Hepatocyte (in vitro differentiated cells): ENCODE data around the gene CPNE2. TPM values are rescaled to one million over a fixed set of nuclear protein-coding genes. Genes with fewer than 3 reads are reported as not detected.
A peak's percentile ranks its signal among the peaks of the same experiment; 100 is the strongest.

ENCODE experiments used
- DNase-seq: peaks from one replicate; pipeline ENCODE4 v3.0.0-alpha.2; 2016; ENCODE audit warnings: low spot score
- H2AFZ ChIP-seq: fragments of 200-600 bp; sonication (generic); 2 replicates; pipeline ENCODE4 v1.6.0; 2016; ENCODE audit warnings: antibody characterized with exemption, mild to moderate bottlenecking
- H3K27ac ChIP-seq: fragments of 200-600 bp; sonication (generic); 2 replicates; pipeline ENCODE4 v1.5.1; 2016; ENCODE audit warnings: mild to moderate bottlenecking
- H3K27me3 ChIP-seq: fragments of 200-600 bp; sonication (generic); 2 replicates; pipeline ENCODE4 v1.6.1; 2016
- H3K36me3 ChIP-seq: fragments of 200-600 bp; sonication (generic); replicated peaks from 2 replicates; pipeline ENCODE4 v1.5.1; 2016; ENCODE audit warnings: low read depth; ENCODE audit not compliant: insufficient read depth
- H3K4me1 ChIP-seq: fragments of 200-600 bp; sonication (generic); 2 replicates; pipeline ENCODE4 v1.5.1; 2016; ENCODE audit warnings: mild to moderate bottlenecking, moderate library complexity; ENCODE audit not compliant: insufficient read depth
- H3K4me2 ChIP-seq: fragments of 200-600 bp; sonication (generic); 2 replicates; pipeline ENCODE4 v1.6.0; 2016
- H3K4me3 ChIP-seq: fragments of 200-600 bp; sonication (generic); 2 replicates; pipeline ENCODE4 v1.5.1; 2016; ENCODE audit warnings: mild to moderate bottlenecking
- H3K79me2 ChIP-seq: fragments of 200-600 bp; sonication (generic); 2 replicates; pipeline ENCODE4 v1.6.0; 2017; ENCODE audit warnings: mild to moderate bottlenecking
- H3K9me2 ChIP-seq: fragments of 200-600 bp; sonication (generic); replicated peaks from 2 replicates; pipeline ENCODE4 v1.6.0; 2017; ENCODE audit warnings: mild to moderate bottlenecking; ENCODE audit not compliant: insufficient read depth
- H3K9me3 ChIP-seq: fragments of 200-600 bp; sonication (generic); 2 replicates; pipeline ENCODE4 v1.5.1; 2016; ENCODE audit warnings: low read depth, mild to moderate bottlenecking
- H4K20me1 ChIP-seq: fragments of 200-600 bp; sonication (generic); 2 replicates; pipeline ENCODE4 v1.6.0; 2016; ENCODE audit warnings: mild to moderate bottlenecking; ENCODE audit not compliant: insufficient read depth, poor library complexity, severe bottlenecking
- CTCF ChIP-seq: fragments of 200-600 bp; sonication (generic); IDR thresholded peaks from 2 replicates; pipeline ENCODE4 v1.5.1; 2016; ENCODE audit warnings: antibody characterized with exemption, mild to moderate bottlenecking; ENCODE audit not compliant: poor library complexity
- EZH2 ChIP-seq: fragments of 200-600 bp; sonication (generic); IDR thresholded peaks from 2 replicates; pipeline ENCODE4 v1.6.1; 2016; ENCODE audit warnings: antibody characterized with exemption, mild to moderate bottlenecking, borderline replicate concordance
- EZH2phosphoT487 ChIP-seq: fragments of 200-600 bp; sonication (generic); IDR thresholded peaks from one replicate; pipeline ENCODE4 v1.6.1; 2018; ENCODE audit warnings: antibody characterized with exemption, mild to moderate bottlenecking, low read depth, moderate library complexity; ENCODE audit not compliant: unreplicated experiment, severe bottlenecking
- WGBS: methylation state at CpG from one replicate; pipeline ENCODE4 v1.1.6; 2016; ENCODE audit warnings: low lambda C conversion rate; ENCODE audit errors: missing lambda C conversion rate; 5-methylcytosine and 5-hydroxymethylcytosine counted together
- polyA plus RNA-seq: library from polyadenylated mRNA; unstranded; fragments of >200 nt; fragmentation: Nextera tagmentation; extraction: Ambion mirVana; gene quantifications from 2 replicates; pipeline ENCODE4 v1.2.1, GENCODE V29; 2016
- total RNA-seq: library from RNA; depleted of rRNA; stranded (reverse); fragments of >200 nt; gene quantifications from 2 replicates; pipeline ENCODE4 v1.2.3, GENCODE V29; 2014

CPNE2 gene
- total and polyA plus RNA-seq, 2 experiments from 2014 or later, result 15.6 to 22.3 TPM

- WGBS, result 91% methylated on average over 7 of the region's 7 CpGs
- no peak overlapping the region for H3K4me2 ChIP-seq
- H3K9me3 ChIP-seq, result no peaks in the 10 kb centered on the region
- no peak overlapping the region for H3K27ac ChIP-seq
- H2AFZ ChIP-seq, result no peak overlapping the region
- H3K4me3 ChIP-seq, result no peak overlapping the region
- DNase-seq, result no peak
- H3K9me2 ChIP-seq, result no peaks in the 10 kb centered on the region
- H3K79me2 ChIP-seq, result no peaks in the 10 kb centered on the region
- H3K27me3 ChIP-seq, result no peaks in the 10 kb centered on the region
- TF ChIP-seq CTCF (no peak), EZH2phosphoT487 (no peak), EZH2 (no peak)
- H4K20me1 ChIP-seq, result no peaks in the 10 kb centered on the region
- no peaks in the 10 kb centered on the region for H3K36me3 ChIP-seq
- no peaks in the 10 kb centered on the region for H3K4me1 ChIP-seq
These were observed 74.6 kb downstream of the CPNE2 start for GRCh38 chr16:57166951-57167350.

- Histone ChIP-seq H3K9me3 (no peaks in the 10 kb centered on the region), H3K36me3 (no peaks in the 10 kb centered on the region), H3K27ac (no peak overlapping the region), H3K9me2 (no peaks in the 10 kb centered on the region), H3K4me3 (no peak overlapping the region), H3K79me2 (no peaks in the 10 kb centered on the region), H3K4me1 (no peaks in the 10 kb centered on the region), H2AFZ (no peak overlapping the region), H3K4me2 (no peak overlapping the region), H4K20me1 (no peaks in the 10 kb centered on the region), H3K27me3 (no peaks in the 10 kb centered on the region)
- WGBS, result 66% methylated on average over 3 of the region's 3 CpGs
- no peak for TF ChIP-seq CTCF
- no peak for TF ChIP-seq EZH2
- TF ChIP-seq EZH2phosphoT487, result no peak
- DNase-seq, result no peak
These were observed 75.2 kb downstream of the CPNE2 start for GRCh38 chr16:57167538-57167937.

DNA sequence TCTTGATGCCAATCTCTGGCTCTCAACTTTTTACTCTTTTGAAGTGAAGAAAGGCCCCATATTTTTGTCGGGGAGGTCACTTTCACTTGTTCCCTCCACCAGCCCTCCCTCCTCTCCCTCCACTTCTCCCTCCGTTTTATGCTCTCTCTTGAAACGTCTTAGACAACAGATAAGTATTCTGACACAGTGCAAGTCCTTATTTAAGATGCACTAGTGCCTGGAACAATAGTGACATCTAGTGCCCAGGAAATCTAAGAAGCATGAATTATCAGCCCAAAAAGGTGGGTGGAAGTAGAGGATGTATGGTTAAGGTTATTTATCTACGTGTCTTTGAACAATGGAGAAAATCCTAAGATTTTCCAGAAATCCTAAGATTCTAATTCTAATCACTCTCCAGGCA is 75.6 kb downstream of the CPNE2 start:
- TF ChIP-seq EZH2, result no peak
- peak; percentile 76 for TF ChIP-seq CTCF
- Histone ChIP-seq H3K4me3 (no peak overlapping the region), H3K27ac (no peak overlapping the region), H3K79me2 (no peaks in the 10 kb centered on the region), H3K9me2 (no peaks in the 10 kb centered on the region), H2AFZ (no peak overlapping the region), H3K4me2 (no peak overlapping the region), H3K4me1 (no peaks in the 10 kb centered on the region), H4K20me1 (no peaks in the 10 kb centered on the region), H3K36me3 (no peaks in the 10 kb centered on the region), H3K9me3 (no peaks in the 10 kb centered on the region), H3K27me3 (no peaks in the 10 kb centered on the region)
- 29% methylated on average over 4 of the region's 4 CpGs for WGBS
- peak; percentile 66 for DNase-seq

- TF ChIP-seq EZH2, result no peak
- no peak for TF ChIP-seq EZH2phosphoT487
- no peak for TF ChIP-seq CTCF
- no peaks in the 10 kb centered on the region for H3K36me3 ChIP-seq
- H3K4me1 ChIP-seq, result no peaks in the 10 kb centered on the region
- peak overlapping the region; percentile 36 for H3K27ac ChIP-seq
- no peak overlapping the region for H3K4me3 ChIP-seq
- no peaks in the 10 kb centered on the region for H3K9me2 ChIP-seq
- no peaks in the 10 kb centered on the region for H3K79me2 ChIP-seq
- H3K27me3 ChIP-seq, result no peaks in the 10 kb centered on the region
- no peak for DNase-seq
- no peaks in the 10 kb centered on the region for H4K20me1 ChIP-seq
- no peak overlapping the region for H3K4me2 ChIP-seq
- H3K9me3 ChIP-seq, result no peaks in the 10 kb centered on the region
- no peak overlapping the region for H2AFZ ChIP-seq
These were observed 76.9 kb downstream of the CPNE2 start for GRCh38 chr16:57169327-57169726.
